ENCODE data around the gene AGBL3. TPM values are rescaled to one million over a fixed set of nuclear protein-coding genes. Genes with fewer than 3 reads are reported as not detected.

AGBL3 gene
- total RNA-seq, 1 experiment from 2014 or later = 2.1 TPM

GRCh38 chr7:135100856-135101255, 114.5 kb downstream of the AGBL3 start:
- CTCF ChIA-PET = no interaction called here
- no peaks in the 10 kb centered on the region for H3K36me3 Mint-ChIP-seq
- no peak for ATAC-seq

DNA sequence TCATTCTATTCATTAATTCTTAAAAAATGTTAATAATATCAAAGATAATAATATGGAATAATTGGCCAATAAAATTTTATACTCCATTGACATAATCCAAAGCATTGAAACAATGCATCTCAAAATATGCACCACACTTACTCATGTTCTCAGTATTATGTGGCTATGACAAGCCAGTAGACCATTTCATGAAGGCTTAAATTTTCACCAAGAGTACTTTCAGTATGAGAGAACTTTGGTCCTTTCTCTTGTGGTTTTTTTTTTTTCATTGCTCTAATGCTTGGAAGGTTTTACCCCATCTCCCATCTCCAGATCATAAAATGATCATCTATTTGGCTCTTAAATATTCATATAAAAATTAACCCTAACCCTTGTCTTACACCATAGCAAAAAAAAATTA, 116.1 kb downstream of the AGBL3 start:
- DNase-seq (ENCODE audit: low spot score) (no peak), ATAC-seq (no peak)
- Mint-ChIP-seq H3K27ac (no peak overlapping the region), H3K4me1 (peaks cover 4% of the 10 kb centered on the region; the same call in 1 of the 2 replicates), H3K36me3 (no peaks in the 10 kb centered on the region), H3K4me3 (no peak overlapping the region), H3K27me3 (ENCODE audit: low read depth) (no peaks in the 10 kb centered on the region), H3K9me3 (peaks cover 20% of the 10 kb centered on the region)
- ChIA-PET POLR2A (no interaction called here), CTCF (no interaction called here)
- TF ChIP-seq FOXP1 (CRISPR knock-in tag; IDR thresholded peaks at IDR 0.05; ENCODE audit: borderline replicate concordance) = no peak
- TF ChIP-seq, protein P1, sequence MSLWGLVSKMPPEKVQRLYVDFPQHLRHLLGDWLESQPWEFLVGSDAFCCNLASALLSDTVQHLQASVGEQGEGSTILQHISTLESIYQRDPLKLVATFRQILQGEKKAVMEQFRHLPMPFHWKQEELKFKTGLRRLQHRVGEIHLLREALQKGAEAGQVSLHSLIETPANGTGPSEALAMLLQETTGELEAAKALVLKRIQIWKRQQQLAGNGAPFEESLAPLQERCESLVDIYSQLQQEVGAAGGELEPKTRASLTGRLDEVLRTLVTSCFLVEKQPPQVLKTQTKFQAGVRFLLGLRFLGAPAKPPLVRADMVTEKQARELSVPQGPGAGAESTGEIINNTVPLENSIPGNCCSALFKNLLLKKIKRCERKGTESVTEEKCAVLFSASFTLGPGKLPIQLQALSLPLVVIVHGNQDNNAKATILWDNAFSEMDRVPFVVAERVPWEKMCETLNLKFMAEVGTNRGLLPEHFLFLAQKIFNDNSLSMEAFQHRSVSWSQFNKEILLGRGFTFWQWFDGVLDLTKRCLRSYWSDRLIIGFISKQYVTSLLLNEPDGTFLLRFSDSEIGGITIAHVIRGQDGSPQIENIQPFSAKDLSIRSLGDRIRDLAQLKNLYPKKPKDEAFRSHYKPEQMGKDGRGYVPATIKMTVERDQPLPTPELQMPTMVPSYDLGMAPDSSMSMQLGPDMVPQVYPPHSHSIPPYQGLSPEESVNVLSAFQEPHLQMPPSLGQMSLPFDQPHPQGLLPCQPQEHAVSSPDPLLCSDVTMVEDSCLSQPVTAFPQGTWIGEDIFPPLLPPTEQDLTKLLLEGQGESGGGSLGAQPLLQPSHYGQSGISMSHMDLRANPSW (CRISPR knock-in tag; conservative IDR thresholded peaks at IDR 0.05; ENCODE audit: low read depth) = no peak
- TF ChIP-seq ZNF138 (CRISPR knock-in tag; conservative IDR thresholded peaks at IDR 0.05) = no peak
- TF ChIP-seq, protein P2, sequence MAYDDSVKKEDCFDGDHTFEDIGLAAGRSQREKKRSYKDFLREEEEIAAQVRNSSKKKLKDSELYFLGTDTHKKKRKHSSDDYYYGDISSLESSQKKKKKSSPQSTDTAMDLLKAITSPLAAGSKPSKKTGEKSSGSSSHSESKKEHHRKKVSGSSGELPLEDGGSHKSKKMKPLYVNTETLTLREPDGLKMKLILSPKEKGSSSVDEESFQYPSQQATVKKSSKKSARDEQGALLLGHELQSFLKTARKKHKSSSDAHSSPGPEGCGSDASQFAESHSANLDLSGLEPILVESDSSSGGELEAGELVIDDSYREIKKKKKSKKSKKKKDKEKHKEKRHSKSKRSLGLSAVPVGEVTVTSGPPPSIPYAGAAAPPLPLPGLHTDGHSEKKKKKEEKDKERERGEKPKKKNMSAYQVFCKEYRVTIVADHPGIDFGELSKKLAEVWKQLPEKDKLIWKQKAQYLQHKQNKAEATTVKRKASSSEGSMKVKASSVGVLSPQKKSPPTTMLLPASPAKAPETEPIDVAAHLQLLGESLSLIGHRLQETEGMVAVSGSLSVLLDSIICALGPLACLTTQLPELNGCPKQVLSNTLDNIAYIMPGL (CRISPR knock-in tag; IDR thresholded peaks at IDR 0.05) = no peak
- TF ChIP-seq NR2C2 (CRISPR knock-in tag; IDR thresholded peaks at IDR 0.05) = no peak
- TF ChIP-seq, protein P3, sequence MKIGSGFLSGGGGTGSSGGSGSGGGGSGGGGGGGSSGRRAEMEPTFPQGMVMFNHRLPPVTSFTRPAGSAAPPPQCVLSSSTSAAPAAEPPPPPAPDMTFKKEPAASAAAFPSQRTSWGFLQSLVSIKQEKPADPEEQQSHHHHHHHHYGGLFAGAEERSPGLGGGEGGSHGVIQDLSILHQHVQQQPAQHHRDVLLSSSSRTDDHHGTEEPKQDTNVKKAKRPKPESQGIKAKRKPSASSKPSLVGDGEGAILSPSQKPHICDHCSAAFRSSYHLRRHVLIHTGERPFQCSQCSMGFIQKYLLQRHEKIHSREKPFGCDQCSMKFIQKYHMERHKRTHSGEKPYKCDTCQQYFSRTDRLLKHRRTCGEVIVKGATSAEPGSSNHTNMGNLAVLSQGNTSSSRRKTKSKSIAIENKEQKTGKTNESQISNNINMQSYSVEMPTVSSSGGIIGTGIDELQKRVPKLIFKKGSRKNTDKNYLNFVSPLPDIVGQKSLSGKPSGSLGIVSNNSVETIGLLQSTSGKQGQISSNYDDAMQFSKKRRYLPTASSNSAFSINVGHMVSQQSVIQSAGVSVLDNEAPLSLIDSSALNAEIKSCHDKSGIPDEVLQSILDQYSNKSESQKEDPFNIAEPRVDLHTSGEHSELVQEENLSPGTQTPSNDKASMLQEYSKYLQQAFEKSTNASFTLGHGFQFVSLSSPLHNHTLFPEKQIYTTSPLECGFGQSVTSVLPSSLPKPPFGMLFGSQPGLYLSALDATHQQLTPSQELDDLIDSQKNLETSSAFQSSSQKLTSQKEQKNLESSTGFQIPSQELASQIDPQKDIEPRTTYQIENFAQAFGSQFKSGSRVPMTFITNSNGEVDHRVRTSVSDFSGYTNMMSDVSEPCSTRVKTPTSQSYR (CRISPR knock-in tag; IDR thresholded peaks at IDR 0.05) = no peak

More at GRCh38 chr7:135100856-135101255, 114.5 kb downstream of the AGBL3 start:
- TF ChIP-seq, protein P4, sequence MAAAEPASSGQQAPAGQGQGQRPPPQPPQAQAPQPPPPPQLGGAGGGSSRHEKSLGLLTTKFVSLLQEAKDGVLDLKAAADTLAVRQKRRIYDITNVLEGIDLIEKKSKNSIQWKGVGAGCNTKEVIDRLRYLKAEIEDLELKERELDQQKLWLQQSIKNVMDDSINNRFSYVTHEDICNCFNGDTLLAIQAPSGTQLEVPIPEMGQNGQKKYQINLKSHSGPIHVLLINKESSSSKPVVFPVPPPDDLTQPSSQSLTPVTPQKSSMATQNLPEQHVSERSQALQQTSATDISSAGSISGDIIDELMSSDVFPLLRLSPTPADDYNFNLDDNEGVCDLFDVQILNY (CRISPR knock-in tag; IDR thresholded peaks at IDR 0.05) = no peak
- TF ChIP-seq ZNF423 (CRISPR knock-in tag; IDR thresholded peaks at IDR 0.05) (no peak), ARID4B (CRISPR knock-in tag; IDR thresholded peaks at IDR 0.05; ENCODE audit: borderline replicate concordance) (no peak)
- TF ChIP-seq, protein P5, sequence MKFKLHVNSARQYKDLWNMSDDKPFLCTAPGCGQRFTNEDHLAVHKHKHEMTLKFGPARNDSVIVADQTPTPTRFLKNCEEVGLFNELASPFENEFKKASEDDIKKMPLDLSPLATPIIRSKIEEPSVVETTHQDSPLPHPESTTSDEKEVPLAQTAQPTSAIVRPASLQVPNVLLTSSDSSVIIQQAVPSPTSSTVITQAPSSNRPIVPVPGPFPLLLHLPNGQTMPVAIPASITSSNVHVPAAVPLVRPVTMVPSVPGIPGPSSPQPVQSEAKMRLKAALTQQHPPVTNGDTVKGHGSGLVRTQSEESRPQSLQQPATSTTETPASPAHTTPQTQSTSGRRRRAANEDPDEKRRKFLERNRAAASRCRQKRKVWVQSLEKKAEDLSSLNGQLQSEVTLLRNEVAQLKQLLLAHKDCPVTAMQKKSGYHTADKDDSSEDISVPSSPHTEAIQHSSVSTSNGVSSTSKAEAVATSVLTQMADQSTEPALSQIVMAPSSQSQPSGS (CRISPR knock-in tag; IDR thresholded peaks at IDR 0.05; ENCODE audit: borderline replicate concordance, low read depth) = no peak
- TF ChIP-seq, protein P6, sequence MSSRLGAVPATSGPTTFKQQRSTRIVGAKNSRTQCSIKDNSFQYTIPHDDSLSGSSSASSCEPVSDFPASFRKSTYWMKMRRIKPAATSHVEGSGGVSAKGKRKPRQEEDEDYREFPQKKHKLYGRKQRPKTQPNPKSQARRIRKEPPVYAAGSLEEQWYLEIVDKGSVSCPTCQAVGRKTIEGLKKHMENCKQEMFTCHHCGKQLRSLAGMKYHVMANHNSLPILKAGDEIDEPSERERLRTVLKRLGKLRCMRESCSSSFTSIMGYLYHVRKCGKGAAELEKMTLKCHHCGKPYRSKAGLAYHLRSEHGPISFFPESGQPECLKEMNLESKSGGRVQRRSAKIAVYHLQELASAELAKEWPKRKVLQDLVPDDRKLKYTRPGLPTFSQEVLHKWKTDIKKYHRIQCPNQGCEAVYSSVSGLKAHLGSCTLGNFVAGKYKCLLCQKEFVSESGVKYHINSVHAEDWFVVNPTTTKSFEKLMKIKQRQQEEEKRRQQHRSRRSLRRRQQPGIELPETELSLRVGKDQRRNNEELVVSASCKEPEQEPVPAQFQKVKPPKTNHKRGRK (CRISPR knock-in tag; IDR thresholded peaks at IDR 0.05; ENCODE audit: borderline replicate concordance) = no peak
- Mint-ChIP-seq H3K27me3 (ENCODE audit: low read depth) (no peaks in the 10 kb centered on the region; the same call in 1 of the 2 replicates), H3K4me3 (no peak overlapping the region), H3K9me3 (peaks cover 19% of the 10 kb centered on the region), H3K27ac (no peak overlapping the region), H3K4me1 (peaks cover 4% of the 10 kb centered on the region; the same call in 1 of the 2 replicates)
- DNase-seq (ENCODE audit: low spot score) = no peak
- POLR2A ChIA-PET = no interaction called here

Data from WTC11 (cell line).